Measurements from ENCODE around the gene CCDC85A.

CCDC85A gene

GRCh38 chr2:56170988-56171387 is 12.8 kb upstream of the CCDC85A start:
- H3K9ac ChIP-seq (ENCODE audit: low read depth, low read length): no peak overlapping the region
- H3K4me3 ChIP-seq (ENCODE audit: low read length): no peak overlapping the region
- H3K4me1 ChIP-seq (ENCODE audit: control insufficient read depth, insufficient read depth, low read length): peaks cover 17% of the 10 kb centered on the region
- H3K4me2 ChIP-seq (ENCODE audit: low read length): no peak overlapping the region
- no peaks in the 10 kb centered on the region for H3K9me3 ChIP-seq (replicated peaks; ENCODE audit: low read length)
- no peaks in the 10 kb centered on the region for H3K27me3 ChIP-seq (ENCODE audit: control insufficient read depth, insufficient read depth, low read length)
- no peaks in the 10 kb centered on the region for H3K36me3 ChIP-seq (ENCODE audit: insufficient read depth, low read length)

GRCh38 chr2:56175779-56176178 is 8.0 kb upstream of the CCDC85A start:
- Histone ChIP-seq H3K27me3 (ENCODE audit: control insufficient read depth, insufficient read depth, low read length) (no peaks in the 10 kb centered on the region), H3K36me3 (ENCODE audit: insufficient read depth, low read length) (no peaks in the 10 kb centered on the region), H3K4me1 (ENCODE audit: control insufficient read depth, insufficient read depth, low read length) (no peaks in the 10 kb centered on the region), H3K9ac (ENCODE audit: low read depth, low read length) (no peak overlapping the region), H3K4me3 (ENCODE audit: low read length) (no peak overlapping the region), H3K4me2 (ENCODE audit: low read length) (no peak overlapping the region), H3K9me3 (replicated peaks; ENCODE audit: low read length) (no peaks in the 10 kb centered on the region)

GRCh38 chr2:56177420-56178220 is 6.2 kb upstream of the CCDC85A start:
- Histone ChIP-seq H3K4me2 (ENCODE audit: low read length) (no peak overlapping the region), H3K9ac (ENCODE audit: low read depth, low read length) (no peak overlapping the region)

GRCh38 chr2:56179931-56180330 is 3.9 kb upstream of the CCDC85A start:
- no peak overlapping the region for H3K9ac ChIP-seq (ENCODE audit: low read depth, low read length)
- no peaks in the 10 kb centered on the region for H3K4me1 ChIP-seq (ENCODE audit: control insufficient read depth, insufficient read depth, low read length)
- H3K4me3 ChIP-seq (ENCODE audit: low read length): no peak overlapping the region
- no peaks in the 10 kb centered on the region for H3K9me3 ChIP-seq (replicated peaks; ENCODE audit: low read length)
- H3K4me2 ChIP-seq (ENCODE audit: low read length): no peak overlapping the region
- H3K27me3 ChIP-seq (ENCODE audit: control insufficient read depth, insufficient read depth, low read length): no peaks in the 10 kb centered on the region
- no peaks in the 10 kb centered on the region for H3K36me3 ChIP-seq (ENCODE audit: insufficient read depth, low read length)

More at GRCh38 chr2:56177420-56178220, 6.2 kb upstream of the CCDC85A start:
- Histone ChIP-seq H3K4me3 (ENCODE audit: low read length) (no peak overlapping the region), H3K36me3 (ENCODE audit: insufficient read depth, low read length) (no peaks in the 10 kb centered on the region), H3K27me3 (ENCODE audit: control insufficient read depth, insufficient read depth, low read length) (no peaks in the 10 kb centered on the region), H3K4me1 (ENCODE audit: control insufficient read depth, insufficient read depth, low read length) (no peaks in the 10 kb centered on the region), H3K9me3 (replicated peaks; ENCODE audit: low read length) (no peaks in the 10 kb centered on the region)

GRCh38 chr2:56182420-56182819 is 1.4 kb upstream of the CCDC85A start:
- no peaks in the 10 kb centered on the region for H3K36me3 ChIP-seq (ENCODE audit: insufficient read depth, low read length)
- H3K27me3 ChIP-seq (ENCODE audit: control insufficient read depth, insufficient read depth, low read length): no peaks in the 10 kb centered on the region
- H3K4me2 ChIP-seq (ENCODE audit: low read length): no peak overlapping the region
- no peak overlapping the region for H3K9ac ChIP-seq (ENCODE audit: low read depth, low read length)
- no peak overlapping the region for H3K4me3 ChIP-seq (ENCODE audit: low read length)
- peaks cover 17% of the 10 kb centered on the region for H3K4me1 ChIP-seq (ENCODE audit: control insufficient read depth, insufficient read depth, low read length)
- H3K9me3 ChIP-seq (replicated peaks; ENCODE audit: low read length): no peaks in the 10 kb centered on the region

DNA sequence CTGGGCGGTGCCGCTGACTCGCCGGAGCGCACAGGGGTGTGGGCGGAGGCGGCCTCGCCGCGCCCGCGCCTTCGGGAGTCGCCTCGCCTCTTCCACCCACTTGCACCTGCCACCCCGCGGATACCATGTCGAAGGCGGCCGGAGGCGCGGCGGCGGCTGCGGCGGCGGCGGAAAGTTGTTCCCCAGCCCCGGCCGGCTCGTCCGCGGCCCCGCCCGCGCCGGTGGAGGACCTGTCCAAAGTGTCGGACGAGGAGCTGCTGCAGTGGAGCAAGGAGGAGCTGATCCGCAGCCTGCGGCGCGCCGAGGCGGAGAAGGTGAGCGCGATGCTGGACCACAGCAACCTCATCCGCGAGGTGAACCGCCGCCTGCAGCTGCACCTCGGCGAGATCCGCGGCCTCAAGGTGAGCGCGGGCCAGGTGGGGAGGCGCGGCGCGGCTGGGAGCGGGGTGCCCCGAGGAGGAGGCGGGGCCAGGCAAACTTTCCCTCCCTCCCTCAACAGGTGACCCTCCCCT is 766 bp downstream of the CCDC85A start:
- peaks cover 32% of the 10 kb centered on the region for H3K4me1 ChIP-seq (ENCODE audit: control insufficient read depth, insufficient read depth, low read length)
- peak overlapping the region; percentile 88 for H3K9ac ChIP-seq (ENCODE audit: low read depth, low read length)
- H3K4me2 ChIP-seq (ENCODE audit: low read length): peak overlapping the region; percentile 87
- H3K9me3 ChIP-seq (replicated peaks; ENCODE audit: low read length): no peaks in the 10 kb centered on the region
- H3K36me3 ChIP-seq (ENCODE audit: insufficient read depth, low read length): no peaks in the 10 kb centered on the region
- no peaks in the 10 kb centered on the region for H3K27me3 ChIP-seq (ENCODE audit: control insufficient read depth, insufficient read depth, low read length)
- H3K4me3 ChIP-seq (ENCODE audit: low read length): peak overlapping the region; percentile 81

DNA sequence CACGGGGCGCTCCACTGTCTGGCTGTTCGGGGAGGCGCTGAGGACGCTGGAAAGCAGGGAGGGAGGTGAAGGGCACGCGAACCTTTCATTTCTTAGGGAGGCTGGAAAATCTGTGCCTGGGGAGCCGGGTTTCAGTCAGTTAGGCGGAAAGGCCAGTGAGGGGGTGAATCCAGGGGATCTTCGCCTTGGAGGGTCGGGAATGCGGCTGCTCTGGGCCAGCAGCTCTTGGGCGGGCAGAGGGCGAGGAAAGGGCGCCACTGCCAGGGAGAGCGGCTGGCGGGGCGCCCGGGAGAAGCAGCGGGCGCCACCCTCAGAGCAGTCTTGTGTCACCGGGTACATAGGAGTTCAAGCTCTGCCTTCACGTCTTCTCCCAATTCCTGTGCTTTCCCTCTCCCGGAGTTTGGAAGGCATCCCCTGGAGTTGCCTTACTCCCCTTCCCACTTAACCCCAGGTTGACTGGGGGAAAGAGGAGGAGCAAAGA is 1.4 kb downstream of the CCDC85A start:
- Histone ChIP-seq H3K9ac (ENCODE audit: low read depth, low read length) (peak overlapping the region; percentile 88), H3K9me3 (replicated peaks; ENCODE audit: low read length) (no peaks in the 10 kb centered on the region)

DNA sequence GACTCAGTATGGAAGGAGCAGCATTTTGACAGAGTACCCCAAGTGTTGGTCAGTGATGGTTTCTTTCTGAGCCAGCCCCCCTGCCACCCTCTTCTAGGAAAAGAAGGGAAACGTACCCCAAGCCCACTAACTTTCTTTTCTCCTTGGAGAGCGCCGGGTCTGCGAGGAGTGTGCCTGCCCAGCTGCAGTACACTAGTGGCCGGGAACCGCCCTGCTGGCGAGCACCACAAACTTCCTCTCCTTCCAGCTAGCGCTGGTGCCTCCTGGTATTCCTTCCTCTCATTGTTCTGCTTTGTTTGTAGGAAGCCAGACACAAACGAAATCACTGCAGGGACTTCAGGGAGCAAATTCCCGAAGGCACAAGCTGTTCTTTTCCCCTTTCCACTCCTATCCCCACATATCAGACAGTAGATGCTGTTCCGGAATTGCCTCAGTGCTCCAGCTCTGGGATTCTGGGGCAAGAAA is 1.8 kb downstream of the CCDC85A start:
- Histone ChIP-seq H3K4me3 (ENCODE audit: low read length) (peak overlapping the region; percentile 81), H3K9me3 (replicated peaks; ENCODE audit: low read length) (no peaks in the 10 kb centered on the region), H3K27me3 (ENCODE audit: control insufficient read depth, insufficient read depth, low read length) (no peaks in the 10 kb centered on the region), H3K36me3 (ENCODE audit: insufficient read depth, low read length) (peaks cover 2% of the 10 kb centered on the region), H3K4me1 (ENCODE audit: control insufficient read depth, insufficient read depth, low read length) (peaks cover 32% of the 10 kb centered on the region), H3K9ac (ENCODE audit: low read depth, low read length) (peak overlapping the region; percentile 88), H3K4me2 (ENCODE audit: low read length) (peak overlapping the region; percentile 87)

More for the DNA sequence above, 1.4 kb downstream of the CCDC85A start:
- no peaks in the 10 kb centered on the region for H3K36me3 ChIP-seq (ENCODE audit: insufficient read depth, low read length)
- H3K4me1 ChIP-seq (ENCODE audit: control insufficient read depth, insufficient read depth, low read length): peaks cover 32% of the 10 kb centered on the region
- H3K27me3 ChIP-seq (ENCODE audit: control insufficient read depth, insufficient read depth, low read length): no peaks in the 10 kb centered on the region
- H3K4me3 ChIP-seq (ENCODE audit: low read length): peak overlapping the region; percentile 81
- peak overlapping the region; percentile 87 for H3K4me2 ChIP-seq (ENCODE audit: low read length)

DNA sequence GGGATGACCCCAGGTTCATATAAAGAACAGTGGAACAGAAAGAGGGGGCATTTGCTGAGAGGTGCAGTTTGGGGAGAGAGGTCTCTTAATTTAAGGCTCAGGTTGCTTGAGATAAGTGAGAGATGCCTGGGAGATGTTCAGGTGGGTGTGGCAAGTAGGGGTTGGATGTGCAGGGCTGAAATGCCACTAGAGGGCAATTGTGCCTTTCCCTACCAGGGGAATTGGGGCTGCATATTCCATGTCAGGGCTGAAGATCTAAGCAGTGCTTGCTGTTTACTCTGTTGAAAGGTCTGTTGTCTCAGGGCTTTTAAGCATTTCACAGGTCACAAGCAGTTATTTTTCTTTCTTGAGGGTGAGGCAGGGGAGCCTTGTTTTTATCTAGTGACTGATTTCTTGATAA is 7.8 kb downstream of the CCDC85A start:
- peak overlapping the region; percentile 33 for H3K9ac ChIP-seq (ENCODE audit: low read depth, low read length)
- H3K4me2 ChIP-seq (ENCODE audit: low read length): peak overlapping the region; percentile 47
- H3K4me3 ChIP-seq (ENCODE audit: low read length): no peak overlapping the region
- H3K9me3 ChIP-seq (replicated peaks; ENCODE audit: low read length): no peaks in the 10 kb centered on the region
- no peaks in the 10 kb centered on the region for H3K27me3 ChIP-seq (ENCODE audit: control insufficient read depth, insufficient read depth, low read length)
- H3K36me3 ChIP-seq (ENCODE audit: insufficient read depth, low read length): peaks cover 36% of the 10 kb centered on the region
- H3K4me1 ChIP-seq (ENCODE audit: control insufficient read depth, insufficient read depth, low read length): peaks cover 39% of the 10 kb centered on the region

GRCh38 chr2:56192664-56193305 is 9.0 kb downstream of the CCDC85A start:
- Histone ChIP-seq H3K9me3 (replicated peaks; ENCODE audit: low read length) (no peaks in the 10 kb centered on the region), H3K36me3 (ENCODE audit: insufficient read depth, low read length) (peaks cover 36% of the 10 kb centered on the region), H3K4me2 (ENCODE audit: low read length) (no peak overlapping the region), H3K4me1 (ENCODE audit: control insufficient read depth, insufficient read depth, low read length) (peaks cover 28% of the 10 kb centered on the region), H3K27me3 (ENCODE audit: control insufficient read depth, insufficient read depth, low read length) (no peaks in the 10 kb centered on the region), H3K9ac (ENCODE audit: low read depth, low read length) (no peak overlapping the region), H3K4me3 (ENCODE audit: low read length) (no peak overlapping the region)

GRCh38 chr2:56195563-56195962 is 11.8 kb downstream of the CCDC85A start:
- H3K36me3 ChIP-seq (ENCODE audit: insufficient read depth, low read length): peaks cover 35% of the 10 kb centered on the region
- peaks cover 29% of the 10 kb centered on the region for H3K4me1 ChIP-seq (ENCODE audit: control insufficient read depth, insufficient read depth, low read length)
- no peak overlapping the region for H3K9ac ChIP-seq (ENCODE audit: low read depth, low read length)
- no peaks in the 10 kb centered on the region for H3K9me3 ChIP-seq (replicated peaks; ENCODE audit: low read length)
- no peak overlapping the region for H3K4me3 ChIP-seq (ENCODE audit: low read length)
- peak overlapping the region; percentile 14 for H3K4me2 ChIP-seq (ENCODE audit: low read length)
- H3K27me3 ChIP-seq (ENCODE audit: control insufficient read depth, insufficient read depth, low read length): no peaks in the 10 kb centered on the region
